Ovary (tissue), 3 donors: ENCODE data around the gene VASP.

Source experiments
- CTCF ChIP-seq, 3 donors: fragments of 450-650 bp in 2 of 3; fragments of 200-600 bp in 1 of 3; IDR thresholded peaks; one replicate each; pipeline versions ENCODE4 v1.5.1 to v1.8.0; 2016 to 2022; ENCODE audit warnings: antibody characterized with exemption in 3 of 3, mild to moderate bottlenecking in 1 of 3
- EP300 ChIP-seq: sonication (generic); formaldehyde crosslinking; IDR thresholded peaks from one replicate; pipeline ENCODE4 v1.6.1; 2017; ENCODE audit warnings: antibody characterized with exemption
- POLR2A ChIP-seq: fragments of 450-650 bp; IDR thresholded peaks from one replicate; pipeline ENCODE4 v1.6.1; 2017; ENCODE audit warnings: antibody characterized with exemption, mild to moderate bottlenecking, moderate library complexity
- donor health status: DM: no; HTN: no; CAD: no.

GRCh38 chr19:45554481-45554880 lies 47.2 kb downstream of the VASP start:
- TF ChIP-seq CTCF (IDR thresholded peaks at IDR 0.05) (no peak), POLR2A (no peak), EP300 (no peak)
